Subcutaneous adipose tissue (tissue), 4 donors: Measurements from ENCODE around the gene OR5C1. TPM values are rescaled to one million over a fixed set of nuclear protein-coding genes. Genes with fewer than 3 reads are reported as not detected.

Source experiments
- CTCF ChIP-seq: fragments of 450-650 bp; IDR thresholded peaks from one replicate; pipeline ENCODE4 v1.5.1; 2016; ENCODE audit warnings: low read depth, mild to moderate bottlenecking, control low read depth, antibody characterized with exemption, moderate library complexity
- total RNA-seq, 4 donors: library from RNA; depleted of rRNA; stranded (reverse); fragments of >200 nt; gene quantifications; one replicate each; pipeline ENCODE4 v1.1.0, GENCODE V29; 2016

Gene OR5C1
- total RNA-seq, 4 donors from 2014 or later, result not detected

GRCh38 chr9:122821278-122821943 is 32.7 kb downstream of the OR5C1 start:
- TF ChIP-seq CTCF, result no peak

- TF ChIP-seq CTCF, result no peak
These were observed 33.3 kb downstream of the OR5C1 start for GRCh38 chr9:122822056-122822455.

- no peak for TF ChIP-seq CTCF
These were observed 34.2 kb downstream of the OR5C1 start for GRCh38 chr9:122822938-122823337.

GRCh38 chr9:122827761-122828093 is 39.0 kb downstream of the OR5C1 start:
- TF ChIP-seq CTCF, result no peak

GRCh38 chr9:122832194-122832593 is 43.5 kb downstream of the OR5C1 start:
- TF ChIP-seq CTCF, result no peak

GRCh38 chr9:122835313-122835731 is 46.6 kb downstream of the OR5C1 start:
- TF ChIP-seq CTCF, result no peak

GRCh38 chr9:122837266-122837850 is 48.6 kb downstream of the OR5C1 start:
- TF ChIP-seq CTCF, result no peak

Other genes starting within 250 kb of the OR5C1 start
- gene OR1N2, start 235.8 kb upstream of the OR5C1 start, total RNA-seq, result not detected
- under 1 TPM in 2 of 4 donors, not detected in 2; 0.49 to 0.66 TPM for gene OR1L8, start 205.5 kb upstream of the OR5C1 start, total RNA-seq
- not detected for gene OR1Q1, start 174.2 kb upstream of the OR5C1 start, total RNA-seq
- gene OR1B1, start 131.3 kb upstream of the OR5C1 start, total RNA-seq, result 1 to 10 TPM in 1 of 4 donors, under 1 TPM in 1, not detected in 2; 0.44 to 1.2 TPM
- not detected for gene OR1L1, start 127.2 kb upstream of the OR5C1 start, total RNA-seq
- not detected for gene OR1L3, start 113.8 kb upstream of the OR5C1 start, total RNA-seq
- not detected for gene OR1L4, start 64.9 kb upstream of the OR5C1 start, total RNA-seq
- not detected for gene OR1L6, start 46.6 kb upstream of the OR5C1 start, total RNA-seq
- not detected for gene OR1K1, start 11.2 kb downstream of the OR5C1 start, total RNA-seq
- 10 to 100 TPM; 18.4 to 24.5 (median 20.4) TPM for gene PDCL, start 39.7 kb downstream of the OR5C1 start, total RNA-seq
- gene RC3H2, start 116.4 kb downstream of the OR5C1 start, total RNA-seq, result 10 to 100 TPM; 45.0 to 57.3 (median 52.6) TPM
- gene ZBTB6, start 124.4 kb downstream of the OR5C1 start, total RNA-seq, result 10 to 100 TPM in 3 of 4 donors, 1 to 10 TPM in 1; 6.2 to 10.8 (median 10.1) TPM
- gene ZBTB26, start 142.6 kb downstream of the OR5C1 start, total RNA-seq, result 1 to 10 TPM; 5.3 to 9.0 (median 6.7) TPM
- 10 to 100 TPM; 47.4 to 65.4 (median 52.8) TPM for gene RABGAP1, start 152.1 kb downstream of the OR5C1 start, total RNA-seq
- 1 to 10 TPM in 3 of 4 donors, under 1 TPM in 1; 0.88 to 4.2 (median 2.2) TPM for gene GPR21, start 244.7 kb downstream of the OR5C1 start, total RNA-seq